ENCODE data around the gene ZC3H10. TPM values are rescaled to one million over a fixed set of nuclear protein-coding genes. Genes with fewer than 3 reads are reported as not detected.
"Not testable (repeated sequence)": the region's sequence is repeated elsewhere in the genome, so short reads cannot be mapped to it uniquely, and the experiment has no call there.

ZC3H10 gene
- total and polyA plus RNA-seq, 4 experiments from 2014 or later = 0.27 to 19.6 (median 10.1) TPM

DNA sequence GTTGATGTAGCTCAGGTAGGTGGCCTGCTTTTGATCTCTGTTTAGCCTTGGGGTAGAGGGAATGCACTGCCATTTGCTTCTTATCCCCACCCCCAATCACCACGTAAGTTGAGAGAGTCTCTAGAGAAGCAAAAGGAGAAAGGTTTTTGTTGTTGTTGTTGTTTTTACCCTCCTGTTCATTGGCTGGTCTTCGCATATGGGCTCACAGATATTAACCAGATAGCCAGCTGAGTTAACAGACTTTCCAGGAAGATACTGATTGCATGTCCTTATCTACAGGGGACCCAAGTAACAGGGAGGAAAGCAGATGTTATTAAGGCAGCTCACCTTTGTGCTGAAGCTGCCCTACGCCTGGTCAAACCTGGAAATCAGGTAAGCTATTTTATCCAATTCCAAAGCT, 10.8 kb upstream of the ZC3H10 start:
- no peaks in the 10 kb centered on the region for H3K27me3 ChIP-seq (ENCODE audit: insufficient read depth, low read length)
- peaks cover 25 to 49% (median 38%) of the 10 kb centered on the region in 4 donors for H3K4me1 Mint-ChIP-seq
- no peak overlapping the region for H3K4me3 ChIP-seq (ENCODE audit: low read length in 2 of 2)
- intact Hi-C loops (cut with micrococcal nuclease) = no loop called here
- no peaks in the 10 kb centered on the region for H3K9me3 ChIP-seq (ENCODE audit: control insufficient read depth in 1 of 2, low read length in 2 of 2)
- H3K36me3 ChIP-seq (ENCODE audit: insufficient read depth, low read length) = peaks cover 53% of the 10 kb centered on the region
- H3K4me1 ChIP-seq (ENCODE audit: insufficient read depth, low read length) = peaks cover 39% of the 10 kb centered on the region
- POLR2A ChIA-PET (ENCODE audit: partially characterized antibody) = interaction anchor here (0.6 to 10.8 kb wide), 3 partner anchors 10 to 352 kb away, joined by 3 to 324 read pairs (median 3); partner anchors contain the start of genes RPL41 and ZC3H10
- no peak overlapping the region for H3K27ac ChIP-seq (ENCODE audit: low read depth, low read length)
- H3K4me3 Mint-ChIP-seq = peak overlapping the region in 1 of 8 donors; percentile 44
- no peaks in the 10 kb centered on the region for H3K27me3 Mint-ChIP-seq
- H3K27ac Mint-ChIP-seq = peak overlapping the region in 5 of 7 donors; percentile 17 to 87 (median 48)
- DNase-seq = no peak
- no peaks in the 10 kb centered on the region for H3K9me3 Mint-ChIP-seq
- H3K36me3 Mint-ChIP-seq = peaks cover 50 to 64% of the 10 kb centered on the region in 2 donors
- CTCF ChIA-PET (ENCODE audit: partially characterized antibody) = interaction anchor here (0.7 to 7.9 kb wide), 6 partner anchors 10 to 369 kb away, joined by 3 to 68 read pairs (median 3); partner anchors contain the start of genes RPL41 and ZC3H10

DNA sequence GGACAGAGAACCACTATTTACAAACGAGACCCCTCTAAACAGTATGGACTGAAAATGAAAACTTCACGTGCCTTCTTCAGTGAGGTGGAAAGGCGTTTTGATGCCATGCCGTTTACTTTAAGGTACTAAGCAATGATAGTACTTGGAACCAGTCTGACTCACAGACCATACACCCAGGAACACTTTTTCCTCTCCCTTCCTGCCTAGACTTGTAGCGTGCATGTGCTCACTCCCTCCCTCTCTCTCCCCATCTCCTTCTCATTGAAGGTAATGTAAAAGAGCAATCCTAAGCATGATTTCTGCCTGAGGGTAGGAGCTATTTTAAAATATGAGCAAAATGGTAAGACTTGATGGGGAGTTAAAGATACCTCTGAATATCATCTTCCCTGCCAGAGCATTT, 7.5 kb upstream of the ZC3H10 start:
- H3K27me3 ChIP-seq (ENCODE audit: insufficient read depth, low read length) = no peaks in the 10 kb centered on the region
- no peak overlapping the region for H3K4me3 ChIP-seq (ENCODE audit: low read length in 2 of 2)
- peak overlapping the region in 3 of 7 donors; percentile 3 to 46 (median 29) for H3K27ac Mint-ChIP-seq
- no peaks in the 10 kb centered on the region for H3K9me3 Mint-ChIP-seq
- peaks cover 21% of the 10 kb centered on the region for H3K4me1 ChIP-seq (ENCODE audit: insufficient read depth, low read length)
- H3K27me3 Mint-ChIP-seq = no peaks in the 10 kb centered on the region
- peaks cover 7 to 21% (median 15%) of the 10 kb centered on the region in 4 donors for H3K4me1 Mint-ChIP-seq
- POLR2A ChIA-PET (ENCODE audit: partially characterized antibody) = interaction anchor here (10.8 kb wide), 1 partner anchor 7 kb away, joined by 324 read pairs; the partner anchor contains the start of genes RPL41 and ZC3H10
- no peak overlapping the region for H3K27ac ChIP-seq (ENCODE audit: low read depth, low read length)
- H3K36me3 Mint-ChIP-seq = peaks cover 65 to 67% of the 10 kb centered on the region in 2 donors
- peaks cover 60% of the 10 kb centered on the region for H3K36me3 ChIP-seq (ENCODE audit: insufficient read depth, low read length)
- no peak overlapping the region for H3K4me3 Mint-ChIP-seq
- CTCF ChIA-PET (ENCODE audit: partially characterized antibody) = interaction anchor here (0.9 to 1.5 kb wide), 2 partner anchors 64 to 114 kb away, joined by 3 read pairs; partner anchors contain the start of gene SUOX
- DNase-seq = no peak
- intact Hi-C loops (cut with micrococcal nuclease) = no loop called here
- H3K9me3 ChIP-seq (ENCODE audit: control insufficient read depth in 1 of 2, low read length in 2 of 2) = no peaks in the 10 kb centered on the region

DNA sequence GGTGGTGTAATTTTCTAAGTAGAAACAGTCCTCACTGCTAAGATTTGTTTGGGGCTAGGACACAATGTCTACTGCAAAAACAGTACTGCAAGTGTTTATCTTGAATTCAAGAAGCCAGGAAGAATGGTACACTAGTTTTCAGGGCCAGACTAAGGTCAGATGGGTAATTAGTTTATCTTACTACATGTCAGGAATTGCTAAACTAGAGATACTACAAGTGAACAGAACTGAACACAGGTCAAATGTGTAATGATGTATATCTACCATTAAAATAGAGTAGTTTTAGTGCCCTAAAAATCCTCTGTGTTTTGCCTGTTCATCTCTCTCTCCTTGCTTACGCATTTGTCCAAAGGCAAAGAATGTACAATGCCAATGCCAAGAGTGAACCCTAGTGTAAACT, 4.0 kb upstream of the ZC3H10 start:
- H3K4me1 Mint-ChIP-seq = peaks cover 14 to 32% (median 23%) of the 10 kb centered on the region in 4 donors

DNA sequence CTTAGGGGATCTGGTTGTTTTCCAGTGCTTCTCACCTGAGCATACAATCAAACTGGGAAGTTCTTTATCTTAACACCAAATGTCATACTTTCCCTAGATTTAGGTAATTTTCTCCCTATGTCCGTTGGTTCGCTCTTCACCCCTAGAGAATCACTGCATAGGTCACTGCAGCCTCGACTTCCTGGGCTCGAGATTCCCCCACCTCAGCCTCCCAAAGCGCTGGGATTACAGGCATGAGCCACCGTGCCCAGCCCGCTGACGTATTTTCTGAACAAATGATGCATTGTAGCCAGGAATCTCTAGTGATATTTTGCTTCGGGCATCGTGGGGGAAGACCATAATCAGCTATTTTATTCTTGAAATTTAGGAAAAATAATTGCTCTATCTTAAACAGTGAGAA, 2.7 kb upstream of the ZC3H10 start:
- Histone ChIP-seq H3K27me3 (ENCODE audit: insufficient read depth, low read length) (no peaks in the 10 kb centered on the region), H3K36me3 (ENCODE audit: insufficient read depth, low read length) (peaks cover 24% of the 10 kb centered on the region), H3K4me1 (ENCODE audit: insufficient read depth, low read length) (peaks cover 34% of the 10 kb centered on the region), H3K27ac (ENCODE audit: low read depth, low read length) (peak overlapping the region; percentile 89), H3K9me3 (ENCODE audit: control insufficient read depth in 1 of 2, low read length in 2 of 2) (no peaks in the 10 kb centered on the region), H3K4me3 (ENCODE audit: low read length in 2 of 2) (no peak overlapping the region)
- intact Hi-C loops (cut with micrococcal nuclease) = loop anchor here (5.0 kb wide), 3 partner anchors 118 to 522 kb away; partner anchors contain the start of genes PYM1 and SUOX
- Mint-ChIP-seq H3K4me1 (peaks cover 20 to 43% (median 30%) of the 10 kb centered on the region in 4 donors), H3K4me3 (peak overlapping the region; percentile 95 to 99 (median 98)), H3K27me3 (no peaks in the 10 kb centered on the region), H3K27ac (peak overlapping the region; percentile 94 to 100 (median 99)), H3K36me3 (peaks cover 43 to 59% of the 10 kb centered on the region in 2 donors), H3K9me3 (no peaks in the 10 kb centered on the region)
- ChIA-PET CTCF (ENCODE audit: partially characterized antibody) (interaction anchor here (0.9 to 6.0 kb wide), 8 partner anchors 9 to 376 kb away, joined by 3 to 41 read pairs (median 4); partner anchors contain the start of gene PA2G4), POLR2A (ENCODE audit: partially characterized antibody) (interaction anchor here (0.6 to 7.6 kb wide), 14 partner anchors 10 to 1835 kb away, joined by 3 to 324 read pairs (median 4); partner anchors contain the start of genes ANKRD52, BLOC1S1, CBX5 and ESYT1)
- no peak for DNase-seq

More for the DNA sequence above, 4.0 kb upstream of the ZC3H10 start:
- H3K27ac ChIP-seq (ENCODE audit: low read depth, low read length) = no peak overlapping the region
- no peaks in the 10 kb centered on the region for H3K27me3 Mint-ChIP-seq
- peak overlapping the region in 4 of 8 donors; percentile 21 to 78 (median 37) for H3K4me3 Mint-ChIP-seq
- no peaks in the 10 kb centered on the region for H3K9me3 ChIP-seq (ENCODE audit: control insufficient read depth in 1 of 2, low read length in 2 of 2)
- no peak for DNase-seq
- H3K9me3 Mint-ChIP-seq = no peaks in the 10 kb centered on the region
- no peak overlapping the region for H3K4me3 ChIP-seq (ENCODE audit: low read length in 2 of 2)
- intact Hi-C loops (cut with micrococcal nuclease) = no loop called here
- H3K27ac Mint-ChIP-seq = peak overlapping the region in 5 of 7 donors; percentile 5 to 81 (median 78)
- H3K27me3 ChIP-seq (ENCODE audit: insufficient read depth, low read length) = no peaks in the 10 kb centered on the region
- H3K36me3 ChIP-seq (ENCODE audit: insufficient read depth, low read length) = peaks cover 37% of the 10 kb centered on the region
- POLR2A ChIA-PET (ENCODE audit: partially characterized antibody) = interaction anchor here (1.2 to 6.6 kb wide), 3 partner anchors 9 to 10 kb away, joined by 3 to 324 read pairs (median 6); partner anchors contain the start of gene PA2G4
- CTCF ChIA-PET (ENCODE audit: partially characterized antibody) = no interaction called here
- H3K4me1 ChIP-seq (ENCODE audit: insufficient read depth, low read length) = peaks cover 24% of the 10 kb centered on the region
- H3K36me3 Mint-ChIP-seq = peaks cover 52 to 63% of the 10 kb centered on the region in 2 donors

DNA sequence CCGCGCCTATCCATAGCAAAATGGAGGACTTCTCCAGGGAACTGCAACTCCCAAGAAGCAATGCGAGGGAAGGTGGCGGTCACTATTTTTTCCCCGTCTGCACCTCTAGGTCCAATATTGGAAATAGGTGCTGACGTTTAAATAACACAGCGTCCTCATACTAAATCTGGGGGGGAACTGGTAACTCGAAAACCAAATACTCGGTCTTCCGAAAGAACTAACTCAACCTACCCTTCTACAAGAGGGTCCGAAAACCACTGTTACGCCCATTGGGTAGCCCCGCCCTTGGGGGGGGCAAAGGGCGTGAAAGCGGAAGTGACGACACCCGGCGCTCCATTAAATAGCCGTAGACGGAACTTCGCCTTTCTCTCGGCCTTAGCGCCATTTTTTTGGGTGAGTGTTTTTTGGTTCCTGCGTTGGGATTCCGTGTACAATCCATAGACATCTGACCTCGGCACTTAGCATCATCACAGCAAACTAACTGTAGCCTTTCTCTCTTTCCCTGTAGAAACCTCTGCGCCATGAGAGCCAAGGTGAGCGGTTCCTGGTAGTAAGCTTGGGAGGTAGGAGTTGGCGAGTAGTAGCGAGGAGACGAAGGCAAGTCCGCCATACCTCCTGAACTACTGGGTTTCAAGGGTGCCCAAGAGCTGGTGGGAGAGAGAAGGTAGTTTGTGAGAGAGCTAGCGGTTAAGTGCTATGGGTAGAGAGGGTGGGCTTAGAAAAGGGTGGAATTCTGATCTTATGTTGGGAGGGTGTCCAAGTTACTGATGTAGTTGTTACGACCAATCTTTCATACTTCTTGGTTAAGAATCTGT, 1.6 kb upstream of the ZC3H10 start, which contains the start of gene RPL41:
RPL41 (plus strand) TSS at position 367 of the 815 bp plus-strand sequence.
- Histone ChIP-seq H3K4me1 (ENCODE audit: insufficient read depth, low read length) (peaks cover 34% of the 10 kb centered on the region), H3K9me3 (ENCODE audit: control insufficient read depth in 1 of 2, low read length in 2 of 2) (no peaks in the 10 kb centered on the region), H3K4me3 (ENCODE audit: low read length in 2 of 2) (peak within 1 kb of the TSS; percentile 99), H3K36me3 (ENCODE audit: insufficient read depth, low read length) (peaks cover 13% of the 10 kb centered on the region), H3K27me3 (ENCODE audit: insufficient read depth, low read length) (no peaks in the 10 kb centered on the region), H3K27ac (ENCODE audit: low read depth, low read length) (peak within 1 kb of the TSS; percentile 89)
- DNase-seq = peak; percentile 94 to 97 (median 95)
- POLR2A ChIA-PET (ENCODE audit: partially characterized antibody) = interaction anchor here (0.7 to 7.6 kb wide), 35 partner anchors 11 to 609 kb away, joined by 3 to 324 read pairs (median 8); partner anchors contain the start of genes ATP5F1B, ERBB3, ESYT1 and IL23A
- H3K27ac Mint-ChIP-seq = peak within 1 kb of the TSS; percentile 94 to 100 (median 99)
- H3K4me3 Mint-ChIP-seq = peak within 1 kb of the TSS; percentile 95 to 99 (median 98)
- H3K36me3 Mint-ChIP-seq = peaks cover 37 to 53% of the 10 kb centered on the region in 2 donors
- H3K9me3 Mint-ChIP-seq = no peaks in the 10 kb centered on the region
- CTCF ChIA-PET (ENCODE audit: partially characterized antibody) = interaction anchor here (0.9 to 13.2 kb wide), 12 partner anchors 10 to 378 kb away, joined by 3 to 264 read pairs (median 8); partner anchors contain the start of genes ESYT1, PA2G4, RNF41 and SMARCC2
- intact Hi-C loops (cut with micrococcal nuclease) = loop anchor here (1.0 to 5.0 kb wide), 5 partner anchors 12 to 521 kb away; partner anchors contain the start of genes PA2G4, PYM1 and SUOX
- H3K4me1 Mint-ChIP-seq = peaks cover 20 to 44% (median 30%) of the 10 kb centered on the region in 4 donors
- no peaks in the 10 kb centered on the region for H3K27me3 Mint-ChIP-seq

GRCh38 chr12:56117082-56117706, 872 bp upstream of the ZC3H10 start:
- Histone ChIP-seq H3K27ac (ENCODE audit: low read depth, low read length) (peak overlapping the region; percentile 89), H3K4me3 (ENCODE audit: low read length in 2 of 2) (peak overlapping the region; percentile 99), H3K4me1 (ENCODE audit: insufficient read depth, low read length) (peaks cover 34% of the 10 kb centered on the region)
- ChIA-PET POLR2A (ENCODE audit: partially characterized antibody) (interaction anchor here (0.5 to 7.6 kb wide), 41 partner anchors 11 to 608 kb away, joined by 3 to 324 read pairs (median 7); partner anchors contain the start of genes ATP5F1B, BAZ2A, BLOC1S1 and CS), CTCF (ENCODE audit: partially characterized antibody) (interaction anchor here (0.9 to 13.2 kb wide), 15 partner anchors 11 to 379 kb away, joined by 3 to 264 read pairs (median 10); partner anchors contain the start of genes ESYT1, PA2G4, RNF41 and SMARCC2)
- peak overlapping the region; percentile 94 to 100 (median 99) for H3K27ac Mint-ChIP-seq
- H3K36me3 ChIP-seq (ENCODE audit: insufficient read depth, low read length); H3K9me3 ChIP-seq (ENCODE audit: control insufficient read depth in 1 of 2, low read length in 2 of 2); H3K9me3 Mint-ChIP-seq; H3K27me3 Mint-ChIP-seq; H3K27me3 ChIP-seq (ENCODE audit: insufficient read depth, low read length): not testable (repeated sequence)
- peak overlapping the region; percentile 95 to 99 (median 98) for H3K4me3 Mint-ChIP-seq
- DNase-seq = peak in 2 of 5 donors; percentile 13 to 24
- peaks cover 20 to 44% (median 30%) of the 10 kb centered on the region in 4 donors for H3K4me1 Mint-ChIP-seq
- intact Hi-C loops (cut with micrococcal nuclease) = loop anchor here (5.0 kb wide), 3 partner anchors 120 to 520 kb away; partner anchors contain the start of genes PYM1 and SUOX
- peaks cover 34 to 48% of the 10 kb centered on the region in 2 donors for H3K36me3 Mint-ChIP-seq

All from CD4-positive, alpha-beta memory T cell (primary cell).